Renal pelvis (tissue), 4 donors: ENCODE results near the gene GAPDHS. TPM values are rescaled to one million over a fixed set of nuclear protein-coding genes. Genes with fewer than 3 reads are reported as not detected.

Source experiments
- DNase-seq: peaks from one replicate; pipeline ENCODE4 v3.0.0-alpha.2; 2013
- polyA plus RNA-seq, 3 donors: library from polyadenylated mRNA; unstranded; fragments of 120-200 nt; gene quantifications; one replicate each; pipeline ENCODE4 v1.2.1, GENCODE V29; 2013; ENCODE audit not compliant: insufficient read length in 3 of 3

Gene GAPDHS
- polyA plus RNA-seq, 3 donors: not detected

- DNase-seq: peak; percentile 89
Measured at GRCh38 chr19:35509861-35510625, 23.2 kb upstream of the GAPDHS start.

DNA sequence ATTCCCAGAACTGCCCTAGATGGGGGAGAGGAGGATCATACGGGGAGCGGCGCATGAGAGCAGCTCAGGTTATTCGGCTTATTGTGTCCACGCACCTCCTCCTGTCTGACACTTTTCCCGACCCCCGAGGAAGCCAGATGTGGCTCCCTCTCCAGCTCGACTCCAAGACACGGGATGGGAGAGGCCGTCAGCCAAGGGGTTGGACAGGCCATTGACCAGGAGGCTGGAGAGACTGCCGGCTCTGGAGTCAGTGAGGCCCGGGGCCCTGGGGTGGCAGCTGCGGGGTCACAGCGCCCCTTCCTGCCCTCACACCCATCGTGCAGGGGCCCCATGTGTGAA is 22.7 kb upstream of the GAPDHS start:
- no peak for DNase-seq

DNA sequence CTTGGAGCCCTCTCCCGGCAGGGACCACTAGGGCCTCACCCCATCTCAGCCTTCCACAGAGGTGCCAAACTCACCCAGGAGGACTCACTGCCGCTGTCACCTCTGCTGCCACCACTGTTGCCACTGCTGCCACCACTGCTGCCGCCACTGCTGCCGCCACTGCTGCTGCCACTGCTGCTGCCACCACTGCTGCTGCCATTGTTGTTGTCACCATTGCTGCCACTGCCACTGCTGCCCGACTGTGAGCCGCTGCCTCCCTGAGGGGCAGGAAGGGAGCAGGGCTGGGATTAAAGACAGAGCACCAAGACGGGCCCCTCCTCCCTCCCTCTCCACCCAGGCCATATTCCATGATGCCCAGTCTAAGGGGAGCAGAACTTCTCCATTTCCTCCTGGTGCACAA is 21.9 kb upstream of the GAPDHS start:
- DNase-seq: no peak

GRCh38 chr19:35512831-35513627 is 20.2 kb upstream of the GAPDHS start:
- no peak for DNase-seq

DNA sequence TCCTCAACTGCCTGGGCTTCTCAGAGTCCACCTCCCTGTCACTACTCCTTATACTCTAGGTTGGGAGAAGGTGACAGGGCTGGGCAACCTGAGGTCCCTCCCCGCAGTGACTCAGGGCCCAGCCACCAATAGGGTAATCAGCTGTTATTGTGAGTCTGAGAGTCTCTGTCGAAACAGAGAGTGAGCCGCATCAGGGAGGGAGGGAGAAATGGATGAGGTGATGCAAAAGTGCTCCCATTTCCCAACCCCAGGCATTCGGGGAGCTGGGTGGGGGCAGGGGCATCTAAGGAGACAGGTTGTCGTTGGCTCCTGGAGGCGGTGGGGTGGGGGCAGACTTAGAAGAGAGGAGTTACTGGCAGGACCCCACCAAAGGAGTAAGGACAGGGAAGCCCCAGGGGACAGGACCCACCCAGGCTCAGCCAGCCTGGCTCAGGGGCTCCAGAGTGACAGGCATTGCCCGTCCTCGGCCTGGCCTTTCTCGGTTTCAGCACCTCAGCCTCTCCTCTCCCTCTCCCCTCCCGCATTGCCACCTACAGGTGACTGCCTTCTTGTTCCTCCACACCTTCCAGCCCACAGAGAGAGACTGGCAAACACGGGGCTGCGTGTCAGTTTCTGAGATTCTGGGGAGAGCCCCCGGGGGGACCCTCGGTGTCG is 19.5 kb upstream of the GAPDHS start, which contains the start of gene DMKN:
TSS of gene DMKN (minus strand) at position 22 of the 654 bp plus-strand sequence. CDS start 174 bp downstream, outside the sequence.
- no peak for DNase-seq

DNA sequence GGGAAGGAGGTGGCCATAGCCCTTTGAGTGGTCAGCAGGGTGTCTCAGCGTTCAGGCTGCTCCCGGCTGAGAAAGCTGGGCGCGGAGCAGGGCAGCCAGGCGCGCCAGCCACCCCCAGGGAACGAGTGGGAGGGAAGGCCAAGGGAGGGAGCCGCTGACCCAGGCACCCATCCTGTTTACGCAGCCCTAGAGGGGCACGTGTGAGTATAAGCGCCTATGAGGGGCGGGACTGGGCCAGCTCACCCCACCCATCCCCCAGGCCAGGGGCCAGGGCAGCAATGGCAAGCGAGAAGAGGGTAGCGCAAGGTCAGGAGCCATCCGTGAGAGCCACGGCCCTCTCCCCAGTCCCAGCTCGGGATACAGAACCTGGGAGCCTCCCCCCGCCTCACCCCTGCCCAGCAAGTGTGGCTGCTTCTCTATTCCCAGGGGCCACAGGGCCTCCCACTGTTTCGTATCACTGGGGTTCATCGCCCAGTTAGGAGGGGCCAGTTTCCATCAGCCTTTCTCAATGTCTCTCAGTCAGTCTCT is 18.9 kb upstream of the GAPDHS start:
- peak; percentile 23 for DNase-seq

- DNase-seq: no peak
Measured at GRCh38 chr19:35516310-35516709, 16.9 kb upstream of the GAPDHS start.

DNA sequence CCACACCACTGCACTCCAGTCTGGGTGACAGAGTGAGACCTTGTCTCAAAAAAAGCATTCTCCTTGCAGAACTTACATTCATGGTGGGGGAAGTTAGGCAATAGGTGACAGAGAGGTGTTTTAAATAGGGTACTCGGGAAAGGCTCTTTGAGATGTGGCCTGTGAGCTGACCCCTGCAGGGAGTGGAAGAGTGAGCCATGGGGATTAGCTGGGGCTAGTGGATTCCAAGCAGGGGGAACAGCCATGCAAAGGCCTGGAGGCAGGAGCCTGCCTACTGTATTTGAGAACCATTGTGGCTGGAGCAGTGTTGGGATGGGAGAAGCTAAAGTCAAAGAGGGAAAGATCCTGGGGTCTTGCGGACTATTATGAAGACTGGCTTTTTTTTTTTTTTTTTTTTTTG is 15.9 kb upstream of the GAPDHS start:
- DNase-seq: no peak

DNA sequence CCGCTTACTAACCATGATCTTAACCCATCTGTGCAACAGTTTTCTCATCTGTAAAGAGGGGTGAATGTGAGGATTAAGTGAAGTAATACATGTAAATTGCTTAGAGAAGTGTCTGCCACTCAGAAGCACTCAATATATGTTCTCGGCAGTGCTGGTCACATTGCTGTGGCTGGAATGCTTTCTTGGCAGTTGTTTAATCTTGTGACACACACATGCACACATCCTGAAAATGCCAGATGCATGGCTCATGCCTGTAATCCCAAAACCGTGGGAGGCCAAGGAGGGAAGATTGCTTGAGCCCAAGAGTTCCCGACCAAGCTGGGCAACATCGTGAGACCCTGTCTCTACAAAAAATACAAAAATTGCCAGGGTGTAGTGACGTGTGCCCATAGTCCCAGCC is 14.9 kb upstream of the GAPDHS start:
- DNase-seq: no peak

- DNase-seq: no peak
Measured at GRCh38 chr19:35519291-35519690, 14.0 kb upstream of the GAPDHS start.

GRCh38 chr19:35521124-35521743 is 12.0 kb upstream of the GAPDHS start:
- no peak for DNase-seq

- no peak for DNase-seq
Measured at GRCh38 chr19:35522745-35523327, 10.4 kb upstream of the GAPDHS start.

GRCh38 chr19:35524181-35524837 is 8.9 kb upstream of the GAPDHS start:
- no peak for DNase-seq

- DNase-seq: no peak
Measured at GRCh38 chr19:35525873-35526272, 7.4 kb upstream of the GAPDHS start.

DNA sequence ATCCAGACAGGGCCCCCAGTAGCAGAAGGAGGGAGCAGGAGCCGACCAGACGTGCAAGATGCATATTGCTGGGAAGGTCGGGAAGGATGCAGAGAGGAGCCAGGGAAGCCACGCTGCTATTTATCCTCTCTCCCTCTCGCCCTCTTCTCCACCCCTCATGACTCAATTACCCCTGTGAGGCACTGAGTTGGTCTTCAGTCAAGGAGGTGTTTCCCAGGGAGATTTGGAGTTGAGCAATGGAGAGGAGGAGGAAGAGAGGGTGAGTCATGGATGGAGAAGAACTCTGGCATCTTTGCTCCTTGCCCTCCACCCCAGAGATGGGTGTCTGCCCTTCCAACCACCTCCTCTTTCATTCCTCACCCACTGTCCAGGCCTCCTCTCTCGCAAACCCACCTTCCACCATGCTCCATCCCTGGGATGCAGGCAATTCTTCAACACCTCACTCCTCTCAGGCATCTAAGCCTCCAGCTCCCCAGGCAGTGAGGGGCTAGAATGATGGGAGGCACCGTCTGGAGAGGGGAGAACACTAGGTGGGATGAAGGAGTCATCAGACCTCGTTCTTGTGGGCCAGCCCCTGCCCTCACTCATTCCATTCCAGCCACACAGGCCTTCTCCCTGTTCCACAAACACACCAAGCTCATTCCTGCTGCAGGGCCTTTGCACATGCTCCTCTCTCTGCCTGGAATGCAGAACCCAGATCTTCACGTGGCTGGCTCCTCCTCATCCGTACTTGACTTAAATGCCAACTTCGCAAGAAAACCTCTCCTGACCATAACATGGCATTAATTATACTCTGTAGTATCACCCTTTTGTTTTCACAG is 4.8 kb upstream of the GAPDHS start, which contains the start of gene SBSN:
TSS of gene SBSN (minus strand) at position 94 of the 821 bp plus-strand sequence. CDS start at position 64, 30 bp downstream.
- DNase-seq: no peak

DNA sequence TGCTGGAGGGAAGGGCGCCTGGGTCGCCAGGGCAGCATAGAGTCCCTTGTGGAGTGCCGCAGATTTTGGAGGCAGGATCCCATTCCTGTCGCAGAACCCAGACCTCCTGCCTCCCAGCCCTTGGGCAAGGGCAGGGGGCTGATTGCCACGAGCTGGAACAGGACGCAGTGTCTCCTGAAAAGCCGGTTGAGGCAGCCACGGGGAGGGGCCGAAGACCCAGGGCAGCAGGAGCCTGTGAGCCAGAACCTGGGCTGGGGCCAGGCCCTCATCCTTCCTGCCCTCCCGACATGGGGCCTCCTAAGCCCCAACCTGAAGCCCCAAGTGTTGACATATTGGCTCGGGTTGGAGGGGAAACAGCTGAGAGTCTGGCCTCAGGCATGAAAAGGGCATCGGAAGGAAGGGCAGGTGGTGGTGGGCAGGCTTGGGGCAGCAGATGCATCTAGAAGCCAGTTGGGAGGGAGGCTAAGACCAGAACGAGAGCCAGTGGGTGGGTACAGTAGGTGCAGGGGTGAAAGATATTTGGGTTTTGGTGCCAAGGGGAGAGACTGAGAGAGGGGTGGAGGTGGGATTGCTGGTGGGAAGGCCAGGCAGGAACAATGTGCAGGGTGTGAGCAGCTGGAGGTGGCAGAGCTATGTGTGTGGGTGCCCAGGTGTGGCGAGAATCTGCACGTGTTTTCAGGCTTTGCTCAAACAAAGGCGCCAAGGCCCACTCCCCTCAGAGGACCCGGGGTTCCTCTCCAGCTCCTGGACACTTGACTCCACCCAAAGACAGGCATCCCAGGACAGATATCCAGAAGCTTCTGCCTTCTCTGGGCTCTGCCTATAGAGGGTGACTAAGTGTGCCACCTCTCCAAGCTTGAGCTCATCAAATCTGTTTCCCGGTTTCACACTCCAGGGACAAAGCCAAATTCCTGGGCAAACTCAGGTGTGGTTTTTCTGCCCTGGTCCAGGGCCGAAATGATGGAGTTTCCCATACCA is 3.7 kb upstream of the GAPDHS start:
- DNase-seq: no peak

DNA sequence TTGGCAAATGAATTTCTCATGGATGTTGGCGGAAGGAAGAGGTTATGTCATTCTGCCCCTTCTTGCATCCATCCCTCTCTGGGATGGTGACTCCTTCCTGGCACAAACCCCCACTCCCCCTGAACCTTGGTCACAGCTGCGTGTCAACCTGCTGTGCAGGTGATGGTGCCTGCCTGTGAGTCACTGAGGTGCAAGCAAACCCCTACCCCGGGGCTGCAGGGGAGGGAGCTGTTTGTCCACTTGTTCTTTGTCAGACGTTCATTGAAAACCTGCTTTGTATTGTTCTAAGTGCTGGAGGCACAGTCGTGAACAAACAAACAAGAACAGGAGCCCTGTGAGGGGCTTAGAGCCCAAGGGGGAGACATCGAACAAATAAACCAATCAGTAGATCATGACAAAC is 2.0 kb upstream of the GAPDHS start:
- no peak for DNase-seq

DNA sequence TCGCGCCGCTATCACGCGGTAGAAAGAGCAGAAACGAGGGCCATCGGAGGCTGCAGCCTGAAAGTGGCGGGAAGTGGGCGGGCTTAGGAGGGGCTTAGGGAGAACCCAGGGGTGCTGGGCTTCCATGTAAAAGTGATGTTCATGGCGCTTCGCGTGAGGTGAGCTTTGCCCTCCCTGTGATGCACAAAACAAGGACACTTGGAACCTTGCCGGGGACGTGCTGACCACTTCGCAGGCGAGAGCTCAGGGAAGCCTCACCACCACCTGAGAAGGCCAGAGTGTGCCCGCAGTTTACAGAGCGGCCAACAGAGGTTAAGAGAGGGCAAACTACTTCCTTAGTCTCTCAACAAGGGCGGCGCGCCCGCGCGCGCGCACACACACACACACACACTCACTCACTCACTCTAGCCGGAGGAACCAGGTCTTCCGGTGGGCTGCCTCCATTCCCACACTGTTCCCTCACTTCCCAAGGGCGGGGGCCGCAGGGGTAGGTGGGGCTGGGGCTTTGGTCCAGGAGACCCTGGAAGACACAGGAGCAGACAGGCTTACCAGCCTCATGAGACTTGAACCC is 651 bp downstream of the GAPDHS start:
- DNase-seq: no peak
